NCI-H2227 treated with DMSO at 0.1 percent for 48 hours (cell line): ENCODE data around the gene PRR9.

Experiments
- DNase-seq: peaks from one replicate; lab custom pipeline; 2025; lab: John Stamatoyannopoulos, UW

The PRR9 gene

DNA sequence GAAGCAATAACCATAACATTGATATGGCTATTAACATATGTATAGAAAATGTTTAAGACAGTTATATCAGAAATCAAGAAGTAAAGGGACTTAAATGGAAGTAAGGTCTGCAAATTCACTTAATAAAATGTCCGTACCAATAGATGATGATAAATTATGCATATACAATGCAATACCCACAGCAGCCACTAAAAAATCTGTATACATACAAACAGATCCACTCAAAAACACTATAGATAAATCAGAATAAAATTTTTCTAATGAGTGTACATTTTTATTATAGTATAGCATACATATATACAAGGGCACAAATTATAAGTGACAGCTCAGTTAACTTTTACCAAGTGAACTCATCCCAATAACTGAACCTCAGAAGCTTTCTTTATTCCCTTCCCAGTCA lies 48.1 kb downstream of the PRR9 start:
- DNase-seq, result no peak
